Mucosa of descending colon (tissue), 3 donors: Measurements from ENCODE around the gene VSTM2B. TPM values are rescaled to one million over a fixed set of nuclear protein-coding genes. Genes with fewer than 3 reads are reported as not detected.
"Not testable (repeated sequence)": the region's sequence is repeated elsewhere in the genome, so short reads cannot be mapped to it uniquely, and the experiment has no call there.

Experiments
- ATAC-seq: fragments of 200-7000 bp; cut with Tn5 transposase; one replicate; pipeline ENCODE4 v1.9.1; 2020; ENCODE audit warnings: mild to moderate bottlenecking, moderate library complexity
- DNase-seq, 3 donors: peaks; one replicate each; pipeline ENCODE4 v3.0.0-alpha.2; 2020
- H3K36me3 ChIP-seq: fragments of 200-600 bp; one replicate; pipeline ENCODE4 v1.8.0; 2021; ENCODE audit warnings: low read depth, mild to moderate bottlenecking
- H3K4me1 ChIP-seq: fragments of 200-600 bp; one replicate; pipeline ENCODE4 v1.8.0; 2021; ENCODE audit warnings: low read depth, mild to moderate bottlenecking
- H3K4me3 ChIP-seq: fragments of 200-600 bp; one replicate; pipeline ENCODE4 v1.8.0; 2021; ENCODE audit warnings: mild to moderate bottlenecking
- H3K9me3 ChIP-seq: fragments of 200-600 bp; one replicate; pipeline ENCODE4 v1.8.0; 2021; ENCODE audit warnings: mild to moderate bottlenecking
- intact Hi-C, 2 donors: fragments of 100-400 bp; cut with DNase I in 1 of 2; cut with micrococcal nuclease in 1 of 2; formaldehyde crosslinking; loops; one replicate each; pipeline versions ENCODE4 v1.11.0 to v1.11.1; 2022; cut with DNase I, micrococcal nuclease
- total RNA-seq, 3 donors: library from RNA; stranded (reverse); fragmentation: NEBNext Ultra II Directional in 2 of 3; extraction: Animal tissue kit (Norgen Biotek cat#: 25700) in 2 of 3; gene quantifications; one replicate each; pipeline versions ENCODE4 v1.2.1 to v1.2.4, GENCODE V29; 2021 to 2023
- TF ChIP-seq, protein P1 (sequence below): fragments of 200-600 bp; IDR thresholded peaks from one replicate; pipeline ENCODE4 v1.8.0; 2022; ENCODE audit warnings: antibody characterized with exemption, mild to moderate bottlenecking
- donor health status: DM: no; HTN: no; CAD: no; lungs with moderate emphysema.
- donor health status: DM: no; HTN: no; CAD: no.
- donor health status: DM: no; HTN: yes; CAD: no.

The VSTM2B gene
- total RNA-seq, 3 donors from 2014 or later: 0.32 TPM; not detected in 2

DNA sequence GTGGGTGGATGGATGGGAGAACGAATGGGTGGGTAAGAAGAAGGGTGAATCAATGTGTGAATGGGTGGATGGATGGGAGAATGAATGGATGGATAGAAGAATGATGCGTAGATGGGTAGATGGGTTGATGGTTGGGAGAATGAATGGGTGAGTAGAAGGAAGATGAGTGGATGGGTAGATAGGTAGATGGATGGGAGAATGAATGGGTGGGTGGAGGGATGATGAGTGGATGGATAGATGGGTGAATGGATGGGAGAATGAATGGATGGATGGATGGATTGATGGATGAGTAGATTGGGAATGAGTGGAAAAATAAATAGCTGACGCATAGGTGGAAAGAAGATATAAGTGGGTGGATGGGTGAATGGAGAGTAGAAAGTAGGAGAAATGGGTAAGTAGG, 16.5 kb downstream of the VSTM2B start:
- ATAC-seq: no peak
- intact Hi-C loops: no loop called here

GRCh38 chr19:29542776-29543175, 17.0 kb downstream of the VSTM2B start:
- Histone ChIP-seq H3K36me3 (no peaks in the 10 kb centered on the region), H3K4me1 (no peaks in the 10 kb centered on the region), H3K4me3 (no peak overlapping the region), H3K9me3 (no peaks in the 10 kb centered on the region)
- no peak for DNase-seq
- intact Hi-C loops: no loop called here
- TF ChIP-seq, protein P1, sequence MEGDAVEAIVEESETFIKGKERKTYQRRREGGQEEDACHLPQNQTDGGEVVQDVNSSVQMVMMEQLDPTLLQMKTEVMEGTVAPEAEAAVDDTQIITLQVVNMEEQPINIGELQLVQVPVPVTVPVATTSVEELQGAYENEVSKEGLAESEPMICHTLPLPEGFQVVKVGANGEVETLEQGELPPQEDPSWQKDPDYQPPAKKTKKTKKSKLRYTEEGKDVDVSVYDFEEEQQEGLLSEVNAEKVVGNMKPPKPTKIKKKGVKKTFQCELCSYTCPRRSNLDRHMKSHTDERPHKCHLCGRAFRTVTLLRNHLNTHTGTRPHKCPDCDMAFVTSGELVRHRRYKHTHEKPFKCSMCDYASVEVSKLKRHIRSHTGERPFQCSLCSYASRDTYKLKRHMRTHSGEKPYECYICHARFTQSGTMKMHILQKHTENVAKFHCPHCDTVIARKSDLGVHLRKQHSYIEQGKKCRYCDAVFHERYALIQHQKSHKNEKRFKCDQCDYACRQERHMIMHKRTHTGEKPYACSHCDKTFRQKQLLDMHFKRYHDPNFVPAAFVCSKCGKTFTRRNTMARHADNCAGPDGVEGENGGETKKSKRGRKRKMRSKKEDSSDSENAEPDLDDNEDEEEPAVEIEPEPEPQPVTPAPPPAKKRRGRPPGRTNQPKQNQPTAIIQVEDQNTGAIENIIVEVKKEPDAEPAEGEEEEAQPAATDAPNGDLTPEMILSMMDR: no peak
- no peak for ATAC-seq

More for the DNA sequence above, 16.5 kb downstream of the VSTM2B start:
- Histone ChIP-seq H3K4me3 (no peak overlapping the region), H3K36me3 (no peaks in the 10 kb centered on the region), H3K9me3 (no peaks in the 10 kb centered on the region), H3K4me1 (no peaks in the 10 kb centered on the region)
- no peak for DNase-seq
- TF ChIP-seq, protein P1: no peak

DNA sequence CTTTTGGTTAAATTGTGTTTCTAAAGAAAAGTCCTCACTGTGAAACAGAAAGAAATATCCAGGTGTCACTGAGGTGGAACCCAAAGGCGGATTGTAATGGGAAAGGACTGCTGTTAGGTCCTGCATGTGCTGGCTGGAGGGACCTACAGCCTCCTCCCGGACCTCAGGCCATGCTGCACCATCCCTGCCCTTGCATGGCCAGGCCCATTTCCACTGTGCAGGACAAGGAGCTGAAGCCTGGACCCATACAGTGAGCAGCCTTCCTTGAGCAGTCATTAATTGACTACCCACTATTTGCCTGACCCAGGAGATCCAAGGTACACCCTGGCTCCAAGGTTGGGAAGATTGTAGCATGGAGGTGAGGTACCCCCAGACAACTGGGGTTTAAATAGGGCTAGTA, 17.6 kb downstream of the VSTM2B start:
- Histone ChIP-seq H3K4me1 (no peaks in the 10 kb centered on the region), H3K4me3 (no peak overlapping the region), H3K36me3 (no peaks in the 10 kb centered on the region), H3K9me3 (no peaks in the 10 kb centered on the region)
- intact Hi-C loops: no loop called here
- TF ChIP-seq, protein P1: no peak
- no peak for DNase-seq
- no peak for ATAC-seq

- no peak for ATAC-seq
- no peak for DNase-seq
- Histone ChIP-seq H3K36me3 (no peaks in the 10 kb centered on the region), H3K4me3 (no peak overlapping the region), H3K9me3 (no peaks in the 10 kb centered on the region), H3K4me1 (no peaks in the 10 kb centered on the region)
- TF ChIP-seq, protein P1: no peak
- intact Hi-C loops: no loop called here
Observed at GRCh38 chr19:29544656-29545360, 19.0 kb downstream of the VSTM2B start.

DNA sequence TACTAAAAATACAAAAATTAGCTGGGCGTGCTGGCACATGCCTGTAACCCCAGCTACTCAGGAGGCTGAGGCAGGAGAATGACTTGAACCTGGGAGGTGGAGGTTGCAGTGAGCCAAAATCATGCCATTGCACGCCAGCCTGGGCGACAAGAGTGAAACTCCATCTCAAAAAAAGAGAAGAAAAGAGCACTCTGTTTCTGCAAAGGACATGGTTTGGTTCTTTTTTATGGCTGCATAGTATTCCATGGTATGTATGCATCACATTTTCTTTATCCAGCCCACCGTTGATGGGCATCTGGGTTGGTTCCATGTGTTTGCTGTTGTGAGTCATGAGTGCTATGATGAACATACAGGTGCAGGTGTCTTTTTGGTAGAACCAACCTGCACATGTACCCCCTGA, 19.7 kb downstream of the VSTM2B start:
- H3K36me3 ChIP-seq, H3K4me1 ChIP-seq, intact Hi-C loops, H3K9me3 ChIP-seq, H3K4me3 ChIP-seq, DNase-seq, ATAC-seq: not testable (repeated sequence)

DNA sequence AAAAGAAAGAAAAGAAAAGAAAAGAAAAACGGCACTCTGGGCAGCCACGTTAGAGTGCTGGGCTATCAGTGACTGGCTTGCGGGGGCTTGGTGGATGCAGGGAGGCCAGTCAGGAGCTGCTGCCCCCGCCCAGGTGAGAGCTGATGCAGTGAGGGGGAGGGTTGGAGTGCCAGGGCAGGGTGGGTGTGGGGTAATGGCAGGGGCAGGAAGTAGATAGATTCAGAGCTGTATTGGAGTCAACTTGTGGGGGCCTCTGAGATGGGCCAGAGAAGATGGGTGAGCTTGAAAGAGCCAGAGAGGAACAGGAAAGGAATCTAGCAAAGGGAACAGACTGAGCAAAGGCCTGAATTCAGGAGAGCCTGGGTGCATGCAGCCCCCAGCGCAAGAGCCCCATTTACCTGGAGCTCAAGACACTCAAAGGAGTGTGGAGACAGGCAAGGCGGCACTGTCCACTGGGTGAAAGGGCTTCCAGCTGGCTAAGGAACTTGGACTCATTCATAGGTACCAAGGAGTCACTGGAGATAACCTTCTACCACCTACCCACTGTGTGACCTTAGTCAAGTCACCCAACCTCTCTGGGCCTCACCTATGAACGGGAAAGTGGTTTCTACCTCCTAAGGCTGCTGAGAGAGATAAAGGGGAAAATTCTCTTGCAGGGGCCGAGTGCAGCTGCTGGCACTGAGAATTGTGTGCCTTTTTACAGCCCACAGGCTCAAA, 20.2 kb downstream of the VSTM2B start:
- TF ChIP-seq, protein P1: no peak
- no peaks in the 10 kb centered on the region for H3K36me3 ChIP-seq
- DNase-seq (no peak), ATAC-seq (no peak)
- no peak overlapping the region for H3K4me3 ChIP-seq
- intact Hi-C loops: no loop called here
- H3K9me3 ChIP-seq: no peaks in the 10 kb centered on the region
- no peaks in the 10 kb centered on the region for H3K4me1 ChIP-seq
